ENCODE data around the gene SLIT3.
"Not testable (repeated sequence)": the region's sequence is repeated elsewhere in the genome, so short reads cannot be mapped to it uniquely, and the experiment has no call there.

Gene SLIT3

GRCh38 chr5:169221519-169221918, 79.4 kb downstream of the SLIT3 start:
- FAIRE-seq (no peak), DNase-seq (ENCODE audit: insufficient read length, low spot score) (no peak)
- no peak for TF ChIP-seq CTCF (IDR thresholded peaks at IDR 0.05; ENCODE audit: insufficient read depth, missing control alignments)

DNA sequence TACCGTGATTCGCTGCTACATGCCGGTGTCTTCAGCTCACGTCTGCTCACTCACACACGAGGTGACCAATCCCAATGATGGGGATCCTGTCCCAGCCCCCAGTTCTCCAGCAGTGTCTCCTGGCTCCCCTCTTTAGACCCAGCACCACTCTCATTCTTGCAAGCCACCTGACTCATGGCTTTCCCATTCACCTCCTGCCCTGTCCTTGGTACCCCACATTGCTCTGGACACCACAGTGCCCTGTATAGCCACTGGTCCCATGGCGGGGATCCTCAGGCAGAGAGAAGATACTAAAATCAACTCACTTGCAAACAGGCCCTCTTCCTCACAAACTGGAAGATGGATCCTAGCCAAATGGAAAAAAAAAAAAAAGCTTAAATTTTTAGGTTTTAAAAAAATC, 81.0 kb downstream of the SLIT3 start:
- no peak for DNase-seq (ENCODE audit: insufficient read length, low spot score)
- TF ChIP-seq CTCF (IDR thresholded peaks at IDR 0.05; ENCODE audit: insufficient read depth, missing control alignments), result no peak
- no peak for FAIRE-seq

GRCh38 chr5:169219351-169219750, 81.6 kb downstream of the SLIT3 start:
- DNase-seq (ENCODE audit: insufficient read length, low spot score), result no peak
- no peak for FAIRE-seq
- TF ChIP-seq CTCF (IDR thresholded peaks at IDR 0.05; ENCODE audit: insufficient read depth, missing control alignments), result no peak

DNA sequence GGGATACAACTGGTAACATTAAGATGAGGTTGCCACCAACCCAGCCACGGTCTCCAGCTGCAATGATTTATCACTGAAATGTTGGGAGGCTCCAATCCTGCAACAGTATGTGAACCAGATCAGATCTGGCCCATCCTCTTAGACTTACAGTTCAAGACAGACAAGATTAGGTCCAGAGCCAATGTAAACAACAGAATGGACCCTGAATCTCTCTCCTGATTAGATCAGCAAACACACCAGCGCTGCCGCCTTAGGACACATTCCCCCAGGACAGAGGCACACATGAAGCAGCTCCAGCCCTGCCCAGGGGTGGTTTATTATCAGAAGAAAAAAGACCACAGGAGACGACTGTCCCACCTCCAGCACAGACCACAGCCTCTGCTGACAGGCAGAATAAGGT, 82.1 kb downstream of the SLIT3 start:
- DNase-seq (ENCODE audit: insufficient read length, low spot score), result no peak
- no peak for FAIRE-seq
- no peak for TF ChIP-seq CTCF (IDR thresholded peaks at IDR 0.05; ENCODE audit: insufficient read depth, missing control alignments)

- FAIRE-seq (no peak), DNase-seq (ENCODE audit: insufficient read length, low spot score) (no peak)
- TF ChIP-seq CTCF (IDR thresholded peaks at IDR 0.05; ENCODE audit: insufficient read depth, missing control alignments), result no peak
These were observed 82.8 kb downstream of the SLIT3 start for GRCh38 chr5:169218176-169218575.

- no peak for TF ChIP-seq CTCF (IDR thresholded peaks at IDR 0.05; ENCODE audit: insufficient read depth, missing control alignments)
- FAIRE-seq (no peak), DNase-seq (ENCODE audit: insufficient read length, low spot score) (no peak)
These were observed 84.1 kb downstream of the SLIT3 start for GRCh38 chr5:169216866-169217265.

DNA sequence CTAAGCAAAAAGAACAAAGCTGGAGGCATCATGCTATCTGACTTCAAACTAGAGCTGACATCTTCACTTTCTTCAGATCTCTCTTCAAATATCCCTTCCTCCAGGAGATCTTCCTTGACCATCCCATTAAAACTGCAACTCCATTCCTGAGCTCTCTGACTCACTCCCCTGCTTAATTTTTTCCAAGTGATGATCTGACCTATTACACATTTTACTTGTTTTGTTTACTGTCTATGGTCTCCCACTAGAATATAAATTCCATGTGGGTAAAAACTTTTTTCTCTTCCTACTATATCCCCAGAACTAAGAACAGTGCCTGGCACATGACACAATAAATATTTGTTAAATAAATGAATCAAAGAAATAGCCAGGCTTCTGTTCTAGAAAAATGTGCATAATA, 87.5 kb downstream of the SLIT3 start:
- no peak for DNase-seq (ENCODE audit: insufficient read length, low spot score)
- FAIRE-seq, result no peak
- no peak for TF ChIP-seq CTCF (IDR thresholded peaks at IDR 0.05; ENCODE audit: insufficient read depth, missing control alignments)

GRCh38 chr5:169211761-169212160, 89.2 kb downstream of the SLIT3 start:
- FAIRE-seq; DNase-seq (ENCODE audit: insufficient read length, low spot score): not testable (repeated sequence)

Measured in D721Med (cell line).